PFSK-1 (cell line): Measurements from ENCODE around the gene RBM47.

Experiments used
- FOXP2 ChIP-seq: optimal IDR thresholded peaks from 2 replicates; pipeline ENCODE3; 2011; ENCODE audit warnings: borderline replicate concordance, control low read depth, inconsistent platforms; ENCODE audit not compliant: insufficient read depth; ENCODE audit errors: extremely low read length, extremely low read depth
- POLR2AphosphoS5 ChIP-seq: IDR thresholded peaks from 2 replicates; pipeline ENCODE4 v1.6.1; 2012; ENCODE audit warnings: low read depth, mild to moderate bottlenecking, control low read depth, low read length, moderate library complexity
- SIN3A ChIP-seq: IDR thresholded peaks from 2 replicates; pipeline ENCODE4 v1.6.1; 2012; ENCODE audit warnings: mild to moderate bottlenecking, low read length, moderate library complexity, borderline replicate concordance; ENCODE audit not compliant: insufficient read depth
- TAF1 ChIP-seq: IDR thresholded peaks from 2 replicates; pipeline ENCODE4 v1.6.1; 2012; ENCODE audit warnings: low read length, control low read depth, borderline replicate concordance; ENCODE audit not compliant: insufficient read depth
- TF ChIP-seq, protein P1 (sequence below), 2 experiments: IDR thresholded peaks; 2 replicates each; pipeline versions ENCODE4 v1.6.1 to v1.8.0; 2011 to 2012; ENCODE audit warnings: low read depth in 2 of 2, low read length in 2 of 2, control low read depth in 1 of 2, inconsistent platforms in 1 of 2, mild to moderate bottlenecking in 1 of 2, moderate library complexity in 1 of 2; ENCODE audit not compliant: insufficient read depth in 1 of 2

RBM47 gene

DNA sequence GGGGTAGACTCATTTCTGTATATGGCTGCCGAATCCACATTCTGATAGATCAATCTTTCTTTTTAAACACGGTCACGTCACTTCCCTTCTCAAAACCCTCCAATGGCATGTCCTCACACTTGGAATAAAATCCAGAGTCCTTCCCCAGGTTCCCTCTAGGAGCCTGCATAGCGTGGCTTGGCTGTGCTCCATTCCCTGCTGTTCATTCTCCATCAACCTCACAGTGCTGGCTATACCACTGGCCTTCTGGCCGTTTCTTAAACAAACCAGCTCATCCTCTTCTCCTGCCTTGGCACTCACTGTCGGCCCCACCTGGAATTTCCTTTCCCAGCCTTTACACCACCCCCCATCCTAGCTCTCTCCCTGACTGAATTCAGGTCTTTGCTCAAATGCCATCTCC is 77.1 kb downstream of the RBM47 start:
- TF ChIP-seq POLR2AphosphoS5 (no peak), FOXP2 (no peak), SIN3A (no peak), TAF1 (no peak)
- TF ChIP-seq, protein P1, sequence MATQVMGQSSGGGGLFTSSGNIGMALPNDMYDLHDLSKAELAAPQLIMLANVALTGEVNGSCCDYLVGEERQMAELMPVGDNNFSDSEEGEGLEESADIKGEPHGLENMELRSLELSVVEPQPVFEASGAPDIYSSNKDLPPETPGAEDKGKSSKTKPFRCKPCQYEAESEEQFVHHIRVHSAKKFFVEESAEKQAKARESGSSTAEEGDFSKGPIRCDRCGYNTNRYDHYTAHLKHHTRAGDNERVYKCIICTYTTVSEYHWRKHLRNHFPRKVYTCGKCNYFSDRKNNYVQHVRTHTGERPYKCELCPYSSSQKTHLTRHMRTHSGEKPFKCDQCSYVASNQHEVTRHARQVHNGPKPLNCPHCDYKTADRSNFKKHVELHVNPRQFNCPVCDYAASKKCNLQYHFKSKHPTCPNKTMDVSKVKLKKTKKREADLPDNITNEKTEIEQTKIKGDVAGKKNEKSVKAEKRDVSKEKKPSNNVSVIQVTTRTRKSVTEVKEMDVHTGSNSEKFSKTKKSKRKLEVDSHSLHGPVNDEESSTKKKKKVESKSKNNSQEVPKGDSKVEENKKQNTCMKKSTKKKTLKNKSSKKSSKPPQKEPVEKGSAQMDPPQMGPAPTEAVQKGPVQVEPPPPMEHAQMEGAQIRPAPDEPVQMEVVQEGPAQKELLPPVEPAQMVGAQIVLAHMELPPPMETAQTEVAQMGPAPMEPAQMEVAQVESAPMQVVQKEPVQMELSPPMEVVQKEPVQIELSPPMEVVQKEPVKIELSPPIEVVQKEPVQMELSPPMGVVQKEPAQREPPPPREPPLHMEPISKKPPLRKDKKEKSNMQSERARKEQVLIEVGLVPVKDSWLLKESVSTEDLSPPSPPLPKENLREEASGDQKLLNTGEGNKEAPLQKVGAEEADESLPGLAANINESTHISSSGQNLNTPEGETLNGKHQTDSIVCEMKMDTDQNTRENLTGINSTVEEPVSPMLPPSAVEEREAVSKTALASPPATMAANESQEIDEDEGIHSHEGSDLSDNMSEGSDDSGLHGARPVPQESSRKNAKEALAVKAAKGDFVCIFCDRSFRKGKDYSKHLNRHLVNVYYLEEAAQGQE (IDR thresholded peaks at IDR 0.05; ENCODE audit: insufficient read depth in 1 of 2, low read depth in 2 of 2, low read length in 2 of 2) = no peak

DNA sequence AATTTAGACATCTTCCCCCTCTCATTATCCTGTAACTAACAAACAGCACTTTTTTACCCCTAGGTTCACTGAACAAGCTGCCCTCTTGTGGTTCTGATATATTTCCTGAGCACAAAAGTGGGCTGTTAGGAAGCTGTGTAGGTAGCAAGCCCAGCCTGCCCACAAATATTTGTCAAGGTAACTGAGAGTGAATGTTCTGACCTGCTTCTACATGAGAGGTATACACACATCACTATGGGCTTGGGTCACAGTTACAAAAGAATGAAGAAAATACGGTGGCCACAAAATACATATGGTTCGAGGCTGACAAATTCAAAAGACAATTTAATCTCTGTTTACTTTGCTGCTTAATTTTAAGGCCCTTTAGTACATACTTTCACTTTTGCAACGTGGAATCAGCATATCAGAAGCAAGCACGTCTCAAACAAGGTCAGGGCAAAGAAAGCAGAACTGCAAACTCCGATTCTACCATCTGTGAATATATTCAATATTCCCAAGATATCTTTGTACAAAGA is 78.7 kb downstream of the RBM47 start:
- TF ChIP-seq TAF1 (no peak), FOXP2 (no peak), SIN3A (no peak), POLR2AphosphoS5 (no peak)
- TF ChIP-seq, protein P1 (IDR thresholded peaks at IDR 0.05; ENCODE audit: insufficient read depth in 1 of 2, low read depth in 2 of 2, low read length in 2 of 2) = no peak

DNA sequence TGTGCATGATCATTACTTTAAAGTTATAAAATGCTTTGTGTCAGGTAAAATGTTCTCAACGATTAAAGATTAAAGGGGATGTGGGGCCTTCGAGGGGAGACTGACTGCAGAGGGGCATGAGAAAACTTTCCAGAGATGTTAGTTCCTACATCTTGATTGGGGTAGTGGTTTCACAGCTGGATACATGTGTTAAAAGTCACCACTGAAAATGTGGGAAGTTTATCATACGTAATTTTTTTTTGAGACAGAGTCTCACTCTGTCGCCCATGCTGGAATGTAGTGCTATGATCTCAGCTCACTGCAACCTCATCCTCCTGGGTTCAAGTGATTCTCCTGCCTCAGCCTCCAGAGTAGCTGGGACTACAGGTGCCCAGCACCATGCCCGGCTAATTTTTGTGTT is 79.5 kb downstream of the RBM47 start:
- no peak for TF ChIP-seq FOXP2

DNA sequence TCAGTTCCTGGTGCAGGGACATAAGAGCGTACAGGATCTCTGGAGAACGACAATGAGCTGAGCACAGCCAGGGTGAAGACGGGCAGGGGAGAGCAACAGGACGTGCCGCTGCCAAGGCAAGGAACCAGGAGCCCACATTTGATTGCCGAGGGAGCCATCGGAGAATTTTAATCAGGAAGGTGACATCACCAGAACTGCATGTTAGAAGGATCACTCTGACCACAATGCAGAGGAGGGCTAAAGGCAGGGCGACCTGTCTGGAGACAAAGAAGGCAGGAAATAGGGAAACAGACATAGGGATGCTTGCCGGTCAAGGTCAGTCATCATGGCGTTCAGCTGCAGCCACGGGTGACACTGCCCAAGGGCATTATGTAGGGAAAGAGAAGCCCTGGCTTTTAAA is 81.4 kb downstream of the RBM47 start:
- no peak for TF ChIP-seq POLR2AphosphoS5
- TF ChIP-seq FOXP2 = no peak
- TF ChIP-seq, protein P1 (IDR thresholded peaks at IDR 0.05; ENCODE audit: insufficient read depth in 1 of 2, low read depth in 2 of 2, low read length in 2 of 2) = no peak
- TF ChIP-seq SIN3A = no peak
- TF ChIP-seq TAF1 = no peak

DNA sequence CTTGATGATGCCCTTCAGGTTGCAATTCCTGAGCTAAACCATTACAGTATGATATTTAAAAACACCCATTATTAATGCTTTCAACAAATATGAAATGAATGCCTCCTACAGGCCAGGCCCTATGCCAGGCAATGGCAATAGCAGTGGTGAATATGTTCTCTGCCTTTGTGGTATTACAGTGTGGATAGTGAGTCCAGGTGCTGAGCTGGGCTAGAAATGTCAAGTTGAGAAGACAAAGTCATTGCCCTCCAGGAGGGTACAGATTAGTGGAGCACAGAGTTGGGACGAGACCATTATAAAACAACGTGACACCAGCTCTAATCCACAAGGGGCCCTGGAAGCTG is 81.9 kb downstream of the RBM47 start:
- TF ChIP-seq POLR2AphosphoS5 (no peak), SIN3A (no peak), FOXP2 (no peak), TAF1 (no peak)
- TF ChIP-seq, protein P1 (IDR thresholded peaks at IDR 0.05; ENCODE audit: insufficient read depth in 1 of 2, low read depth in 2 of 2, low read length in 2 of 2) = no peak
